Superior temporal gyrus (tissue), 1 donor: ENCODE data around the gene QRICH1.

Experiments
- DNase-seq: peaks from one replicate; pipeline ENCODE4 v3.0.0-alpha.2; 2016; ENCODE audit errors: extremely low spot score

QRICH1 gene, protein sequence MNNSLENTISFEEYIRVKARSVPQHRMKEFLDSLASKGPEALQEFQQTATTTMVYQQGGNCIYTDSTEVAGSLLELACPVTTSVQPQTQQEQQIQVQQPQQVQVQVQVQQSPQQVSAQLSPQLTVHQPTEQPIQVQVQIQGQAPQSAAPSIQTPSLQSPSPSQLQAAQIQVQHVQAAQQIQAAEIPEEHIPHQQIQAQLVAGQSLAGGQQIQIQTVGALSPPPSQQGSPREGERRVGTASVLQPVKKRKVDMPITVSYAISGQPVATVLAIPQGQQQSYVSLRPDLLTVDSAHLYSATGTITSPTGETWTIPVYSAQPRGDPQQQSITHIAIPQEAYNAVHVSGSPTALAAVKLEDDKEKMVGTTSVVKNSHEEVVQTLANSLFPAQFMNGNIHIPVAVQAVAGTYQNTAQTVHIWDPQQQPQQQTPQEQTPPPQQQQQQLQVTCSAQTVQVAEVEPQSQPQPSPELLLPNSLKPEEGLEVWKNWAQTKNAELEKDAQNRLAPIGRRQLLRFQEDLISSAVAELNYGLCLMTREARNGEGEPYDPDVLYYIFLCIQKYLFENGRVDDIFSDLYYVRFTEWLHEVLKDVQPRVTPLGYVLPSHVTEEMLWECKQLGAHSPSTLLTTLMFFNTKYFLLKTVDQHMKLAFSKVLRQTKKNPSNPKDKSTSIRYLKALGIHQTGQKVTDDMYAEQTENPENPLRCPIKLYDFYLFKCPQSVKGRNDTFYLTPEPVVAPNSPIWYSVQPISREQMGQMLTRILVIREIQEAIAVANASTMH

GRCh38 chr3:49093853-49094767 is at the start of gene QRICH1:
Gene QRICH1, minus strand, starts transcription at chr3:49094071. Its CDS starts 17,054 bp downstream, at chr3:49077017.
- peak; percentile 99 for DNase-seq

DNA sequence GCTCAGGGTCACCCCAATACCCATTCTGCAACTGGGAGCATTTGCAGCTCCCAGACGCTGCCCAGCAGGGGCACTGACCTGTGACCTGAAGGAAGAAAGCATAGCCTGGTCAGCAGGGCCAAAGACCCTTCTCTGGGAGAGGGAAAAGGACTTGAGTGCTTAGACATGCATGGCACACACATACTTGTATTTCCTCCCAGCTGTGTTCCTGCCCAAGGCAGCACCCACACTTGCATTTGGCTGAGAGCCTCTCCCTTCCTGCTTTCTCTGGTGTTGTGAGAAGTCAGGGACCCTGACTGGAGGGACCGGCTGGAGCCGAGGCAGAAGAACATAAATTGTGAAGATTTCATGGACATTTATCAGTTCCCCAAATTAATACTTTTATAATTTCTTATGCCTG is 46.2 kb upstream of the QRICH1 start:
- DNase-seq, result no peak

- DNase-seq, result no peak
Observed at GRCh38 chr3:49135499-49135898, 41.6 kb upstream of the QRICH1 start.

DNA sequence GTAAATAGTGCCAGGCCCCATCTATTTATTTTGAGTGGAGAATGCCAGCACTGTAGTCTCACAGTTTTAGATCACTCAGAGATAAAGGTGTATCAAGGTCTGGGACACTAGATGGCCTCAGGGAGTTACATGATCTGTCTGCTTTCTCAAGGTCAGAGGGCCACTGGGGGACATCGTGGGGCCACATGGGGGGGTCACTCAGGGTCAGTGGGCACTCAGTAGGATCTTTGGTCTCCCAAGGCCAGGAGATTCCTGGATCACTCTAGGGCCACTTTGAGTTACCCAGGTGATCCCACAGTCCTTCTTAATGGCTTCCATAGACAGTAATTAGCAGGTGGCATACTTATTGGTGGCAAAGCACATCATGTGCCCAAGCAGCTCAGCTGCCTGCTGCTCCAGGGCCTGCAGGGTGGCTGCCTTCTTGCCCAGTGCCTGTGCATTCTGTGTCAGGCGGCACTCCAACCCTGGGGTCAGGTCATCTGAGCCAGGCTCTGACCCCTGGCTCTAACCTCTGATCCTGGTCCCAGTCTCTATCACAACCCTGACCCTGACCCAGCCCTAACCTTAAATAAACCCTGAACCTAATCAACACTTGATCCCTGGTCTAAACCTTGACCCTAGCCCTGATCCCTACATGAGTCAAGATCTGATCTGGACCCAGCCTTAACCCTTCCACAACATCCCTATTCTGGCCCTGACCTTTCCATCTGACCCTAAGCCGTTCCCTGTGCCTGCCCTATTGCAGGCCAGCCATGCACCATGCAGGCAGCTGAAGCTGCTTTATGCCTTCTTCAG is 40.8 kb upstream of the QRICH1 start:
- no peak for DNase-seq

DNA sequence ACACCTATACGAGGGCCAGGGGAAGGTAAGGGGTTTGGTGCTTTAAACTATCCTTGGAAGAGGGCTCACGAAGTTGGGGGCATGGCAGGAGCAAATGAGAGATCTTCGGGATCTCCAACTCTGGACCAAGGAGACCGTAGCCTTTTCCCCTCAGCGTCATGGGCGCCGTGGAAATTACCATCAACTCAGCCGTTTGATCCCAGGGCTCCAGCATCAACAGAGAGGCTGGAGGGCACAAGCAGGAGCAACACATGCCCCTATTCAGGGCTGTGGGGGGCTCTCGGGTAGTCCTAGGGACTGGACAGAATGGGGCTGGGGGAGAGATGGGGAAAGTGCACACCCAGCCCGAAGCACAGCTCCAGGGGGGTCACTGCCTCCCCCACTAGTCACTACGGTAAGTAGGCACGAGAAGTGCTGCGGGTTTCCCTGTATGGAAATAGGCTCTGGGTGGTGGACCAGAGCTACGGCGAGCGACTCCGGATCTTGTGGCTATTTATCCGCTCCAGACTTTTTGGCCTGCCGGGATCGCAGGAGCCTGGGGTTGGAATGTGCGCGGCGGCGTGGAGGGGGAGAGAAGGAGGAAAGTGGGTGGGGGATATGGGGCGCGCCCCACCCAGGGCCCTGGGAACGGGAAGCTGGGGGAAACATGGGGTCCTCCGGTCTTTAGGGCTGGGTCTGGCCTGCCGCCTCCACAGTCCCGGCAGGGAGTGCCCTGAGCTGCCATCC is 39.5 kb upstream of the QRICH1 start:
- DNase-seq, result peak; percentile 82

- DNase-seq, result peak; percentile 73
Observed at GRCh38 chr3:49132437-49133225, 38.8 kb upstream of the QRICH1 start, which contains the start of gene LAMB2. Gene LAMB2, minus strand, starts transcription at chr3:49133050. Its CDS starts 183 bp downstream, at chr3:49132867.

DNA sequence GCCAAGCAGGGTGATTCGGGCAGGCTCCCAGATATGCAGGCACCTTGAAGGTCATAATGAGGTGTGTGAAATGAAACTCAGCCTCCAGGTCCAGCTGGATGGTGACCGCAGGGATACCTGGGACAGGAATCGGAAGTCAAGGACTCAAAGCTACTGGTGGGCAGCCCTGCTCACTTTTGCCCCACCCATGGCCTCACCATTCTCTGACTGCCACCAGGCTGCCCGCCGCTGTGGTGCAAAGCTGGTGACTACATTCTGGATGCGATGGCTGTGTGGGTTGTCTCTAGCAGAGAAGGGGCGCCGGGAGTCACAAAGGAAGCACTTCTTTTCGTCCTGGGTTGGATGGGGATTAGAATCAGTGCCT is 38.2 kb upstream of the QRICH1 start:
- no peak for DNase-seq

- DNase-seq, result no peak
Observed at GRCh38 chr3:49131576-49131975, 37.7 kb upstream of the QRICH1 start.

- no peak for DNase-seq
Observed at GRCh38 chr3:49131040-49131439, 37.2 kb upstream of the QRICH1 start.

DNA sequence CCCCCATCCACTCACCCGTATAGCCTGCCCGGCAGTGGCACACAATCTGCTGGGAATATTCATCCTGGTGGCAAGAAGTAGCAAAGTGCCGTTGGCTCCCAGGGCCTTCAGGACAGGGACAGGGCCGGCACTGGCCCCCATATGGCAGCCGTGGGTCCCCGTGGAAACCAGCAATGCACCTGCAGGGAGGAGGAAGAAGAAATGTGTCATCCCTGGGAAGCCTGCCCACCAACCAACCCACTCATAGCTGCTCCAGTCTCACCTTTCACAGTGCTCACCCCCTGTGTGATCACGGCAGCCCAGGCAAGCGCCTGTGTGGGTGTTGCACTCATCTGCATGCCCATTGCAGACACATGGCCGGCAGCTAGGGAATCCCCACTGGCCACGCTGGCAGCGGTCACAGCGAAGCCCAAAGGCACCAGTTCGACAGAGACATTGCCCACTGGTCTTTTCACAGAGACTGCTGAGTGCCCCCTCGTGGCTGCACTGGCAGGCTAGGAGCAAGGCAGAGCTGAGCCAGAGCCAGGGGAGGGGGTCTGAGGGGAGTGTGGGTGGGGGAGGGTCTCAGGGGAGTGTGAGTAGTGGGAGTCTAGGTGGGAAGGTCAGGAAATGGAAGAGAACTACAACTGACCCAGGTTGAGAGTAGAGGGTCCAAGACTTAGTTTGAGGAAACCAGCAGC is 31.3 kb upstream of the QRICH1 start:
- peak; percentile 19 for DNase-seq

DNA sequence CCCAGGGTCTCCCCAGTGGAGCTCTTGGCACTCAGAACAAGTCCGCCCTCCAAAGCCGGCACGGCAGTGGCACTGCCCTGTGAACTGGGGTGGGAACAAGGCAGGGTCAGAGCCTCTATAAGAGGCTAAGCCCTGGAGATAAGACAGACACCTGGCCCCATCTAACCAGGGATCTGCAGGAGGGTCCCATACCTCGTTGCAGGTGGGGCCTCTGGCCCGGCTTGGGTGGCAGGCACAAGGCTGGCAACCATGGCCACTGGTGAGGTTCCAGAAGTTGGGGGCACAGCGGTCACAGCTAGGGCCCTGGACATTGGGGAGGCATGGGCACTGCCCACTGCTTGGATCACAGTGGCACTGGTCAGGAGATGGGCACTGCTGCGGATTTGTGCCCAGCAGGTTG is 30.3 kb upstream of the QRICH1 start:
- no peak for DNase-seq

DNA sequence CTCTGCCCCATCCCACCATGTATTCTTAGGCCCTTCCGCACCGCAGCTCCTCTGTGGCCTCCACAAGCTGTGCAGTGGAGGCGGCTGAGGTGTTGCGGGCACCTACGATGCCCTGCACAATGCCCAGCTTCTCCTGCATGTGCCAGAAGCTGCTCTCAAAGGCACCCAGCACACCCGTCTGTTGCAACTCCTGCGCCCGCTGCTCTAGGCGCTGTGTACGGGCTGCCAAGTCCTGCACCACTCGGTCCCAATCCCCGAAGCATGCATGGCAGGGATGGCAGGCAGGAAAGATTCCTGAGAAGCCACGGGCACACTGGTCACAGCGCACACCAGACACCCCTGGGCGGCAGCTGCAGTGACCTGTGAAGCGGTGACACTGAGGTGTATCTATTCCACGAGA is 29.8 kb upstream of the QRICH1 start:
- no peak for DNase-seq

- no peak for DNase-seq
Observed at GRCh38 chr3:49122886-49123545, 29.1 kb upstream of the QRICH1 start.

DNA sequence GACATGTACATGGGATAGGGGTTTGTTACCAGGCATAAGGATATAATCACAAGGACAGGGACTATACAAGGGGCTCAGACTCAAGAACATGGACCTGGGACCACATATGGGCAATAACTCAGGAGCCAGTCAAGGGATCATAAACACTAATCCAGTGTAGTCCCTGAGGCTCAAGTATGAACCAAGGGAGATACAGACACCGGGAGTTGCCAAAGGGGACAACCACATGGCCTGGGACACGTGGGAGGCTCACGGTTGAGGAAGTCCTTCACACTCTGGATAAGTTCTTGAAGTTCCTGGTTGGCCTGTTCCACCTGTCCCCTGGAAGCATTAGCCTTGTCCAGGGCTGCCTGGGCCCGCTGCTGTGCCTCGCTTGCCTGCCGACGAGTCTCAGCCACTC is 28.6 kb upstream of the QRICH1 start:
- no peak for DNase-seq

GRCh38 chr3:49122022-49122421 is 28.2 kb upstream of the QRICH1 start:
- DNase-seq, result no peak

DNA sequence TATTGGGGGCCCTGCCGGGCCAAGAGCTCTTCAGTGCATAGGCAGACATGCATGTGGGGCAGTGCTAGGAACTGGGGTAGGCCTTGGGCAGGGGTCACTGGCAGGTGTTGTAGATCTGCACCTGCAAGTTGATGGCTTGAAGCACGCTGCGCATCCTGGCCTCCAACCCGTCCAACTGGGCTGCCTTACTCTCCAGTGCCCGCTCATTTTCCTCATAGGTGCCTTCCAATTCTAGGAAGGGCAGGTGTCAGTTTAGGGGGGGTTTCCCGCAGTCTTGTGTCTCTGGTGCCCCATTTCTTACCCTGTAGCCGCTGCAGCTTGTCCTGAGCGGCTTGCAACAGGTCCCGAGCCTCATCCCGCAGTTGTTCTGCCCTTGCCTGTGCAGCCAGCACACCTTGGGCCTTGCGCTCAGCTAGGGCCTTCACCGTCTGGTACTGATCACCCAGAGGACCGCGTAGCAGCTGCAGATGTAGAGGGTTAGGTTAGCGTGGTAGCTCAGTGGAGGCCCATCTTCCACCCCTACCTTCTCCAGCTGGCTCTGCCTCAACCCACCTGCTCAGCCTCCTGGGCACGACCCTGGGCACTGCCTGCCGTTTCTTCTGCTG is 27.4 kb upstream of the QRICH1 start:
- DNase-seq, result no peak

DNA sequence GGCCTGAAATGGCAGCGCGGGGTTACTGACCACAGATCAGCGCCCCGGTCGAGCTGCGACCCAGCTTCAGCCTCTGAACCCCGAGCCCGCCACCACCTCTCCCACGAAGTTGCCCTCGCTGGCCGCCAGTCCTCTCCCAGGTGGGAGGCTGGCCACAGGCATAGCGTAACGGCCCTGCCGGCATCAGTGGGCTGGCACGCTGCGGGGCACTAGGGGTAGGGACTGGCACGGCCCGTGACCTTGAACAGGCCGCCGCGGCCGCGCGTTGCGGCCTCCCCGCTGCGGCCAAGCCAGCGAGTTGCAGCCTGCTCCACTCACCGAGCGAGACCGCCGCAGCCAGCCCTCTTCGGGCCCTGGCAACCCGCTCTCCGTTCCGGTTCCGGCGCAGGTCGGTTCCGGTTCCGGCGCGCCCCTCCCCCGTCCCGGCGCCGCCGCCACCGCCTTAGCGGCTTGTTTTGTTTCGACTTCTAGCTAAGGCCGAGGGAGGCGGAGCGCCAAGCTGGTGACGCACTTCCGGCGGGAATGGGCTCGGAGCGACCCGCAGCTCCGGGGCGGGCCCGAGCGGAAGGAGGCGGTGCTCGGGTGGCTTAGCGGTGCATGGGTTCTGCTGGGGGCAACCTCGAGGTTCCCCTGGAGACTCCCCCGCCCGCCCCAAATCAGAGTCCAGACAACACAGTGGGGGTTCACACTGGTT is 26.7 kb upstream of the QRICH1 start, which contains the start of gene USP19:
Gene USP19, minus strand, starts transcription at position 386 of the 694 bp plus-strand sequence. CDS start 1,678 bp downstream, outside the sequence.
- DNase-seq, result peak; percentile 97
